Umbilical cord (tissue), 2 donors: Measurements from ENCODE around the gene PFAS. TPM values are rescaled to one million over a fixed set of nuclear protein-coding genes. Genes with fewer than 3 reads are reported as not detected.

Experiments
- DNase-seq: peaks from one replicate; pipeline ENCODE4 v3.0.0-alpha.2; 2015; ENCODE audit warnings: low spot score
- total RNA-seq: library from RNA; depleted of rRNA; stranded (reverse); fragments of >200 nt; gene quantifications from one replicate; pipeline ENCODE4 v1.2.3, GENCODE V29; 2014; ENCODE audit warnings: low replicate concordance; ENCODE audit not compliant: insufficient read depth

PFAS gene
- total RNA-seq, 1 donor from 2014 or later = 6.0 TPM

DNA sequence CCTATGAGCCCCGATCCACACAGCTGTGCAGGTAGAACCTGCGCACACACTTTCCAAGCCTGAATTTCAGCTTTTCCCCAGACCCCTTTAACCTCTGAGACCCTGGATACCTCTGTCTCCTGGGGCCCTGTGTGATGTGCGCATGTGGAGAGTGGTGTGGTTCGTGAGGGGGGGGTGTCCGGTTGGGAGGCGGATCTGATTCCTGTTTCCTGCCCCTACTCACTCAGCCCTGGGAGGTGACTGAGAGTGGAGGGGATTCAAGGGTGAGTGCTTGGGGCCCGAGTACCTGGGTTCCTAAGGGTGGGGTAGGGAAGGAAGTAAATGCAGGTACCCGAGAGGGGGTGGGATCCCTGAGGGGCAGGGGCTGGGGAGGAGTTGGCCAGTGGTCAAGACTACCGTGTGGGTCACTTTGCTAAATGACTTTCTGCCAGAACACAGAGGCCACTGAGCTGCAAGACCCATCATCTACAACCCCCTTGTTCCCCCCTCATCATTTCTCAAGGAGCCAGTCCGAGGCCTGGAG lies 61.6 kb downstream of the PFAS start:
- DNase-seq = no peak

- no peak for DNase-seq
Measured at GRCh38 chr17:8311131-8311790, 62.2 kb downstream of the PFAS start.

DNA sequence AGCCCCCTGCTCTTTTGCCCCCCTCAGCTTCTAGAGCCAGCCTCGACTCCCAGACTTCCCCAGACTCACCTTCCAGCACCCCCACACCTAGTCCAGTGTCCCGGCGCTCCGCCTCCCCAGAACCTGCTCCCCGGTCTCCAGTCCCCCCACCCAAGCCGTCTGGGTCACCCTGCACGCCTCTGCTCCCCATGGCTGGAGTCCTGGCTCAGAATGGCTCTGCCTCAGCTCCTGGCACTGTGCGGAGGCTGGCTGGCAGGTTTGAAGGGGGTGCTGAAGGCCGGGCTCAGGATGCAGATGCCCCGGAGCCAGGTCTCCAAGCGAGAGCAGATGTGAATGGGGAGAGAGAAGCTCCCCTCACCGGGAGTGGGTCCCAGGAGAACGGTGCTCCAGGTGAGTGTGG lies 63.2 kb downstream of the PFAS start:
- DNase-seq = no peak

GRCh38 chr17:8312726-8313600 lies 63.9 kb downstream of the PFAS start:
- DNase-seq = no peak

DNA sequence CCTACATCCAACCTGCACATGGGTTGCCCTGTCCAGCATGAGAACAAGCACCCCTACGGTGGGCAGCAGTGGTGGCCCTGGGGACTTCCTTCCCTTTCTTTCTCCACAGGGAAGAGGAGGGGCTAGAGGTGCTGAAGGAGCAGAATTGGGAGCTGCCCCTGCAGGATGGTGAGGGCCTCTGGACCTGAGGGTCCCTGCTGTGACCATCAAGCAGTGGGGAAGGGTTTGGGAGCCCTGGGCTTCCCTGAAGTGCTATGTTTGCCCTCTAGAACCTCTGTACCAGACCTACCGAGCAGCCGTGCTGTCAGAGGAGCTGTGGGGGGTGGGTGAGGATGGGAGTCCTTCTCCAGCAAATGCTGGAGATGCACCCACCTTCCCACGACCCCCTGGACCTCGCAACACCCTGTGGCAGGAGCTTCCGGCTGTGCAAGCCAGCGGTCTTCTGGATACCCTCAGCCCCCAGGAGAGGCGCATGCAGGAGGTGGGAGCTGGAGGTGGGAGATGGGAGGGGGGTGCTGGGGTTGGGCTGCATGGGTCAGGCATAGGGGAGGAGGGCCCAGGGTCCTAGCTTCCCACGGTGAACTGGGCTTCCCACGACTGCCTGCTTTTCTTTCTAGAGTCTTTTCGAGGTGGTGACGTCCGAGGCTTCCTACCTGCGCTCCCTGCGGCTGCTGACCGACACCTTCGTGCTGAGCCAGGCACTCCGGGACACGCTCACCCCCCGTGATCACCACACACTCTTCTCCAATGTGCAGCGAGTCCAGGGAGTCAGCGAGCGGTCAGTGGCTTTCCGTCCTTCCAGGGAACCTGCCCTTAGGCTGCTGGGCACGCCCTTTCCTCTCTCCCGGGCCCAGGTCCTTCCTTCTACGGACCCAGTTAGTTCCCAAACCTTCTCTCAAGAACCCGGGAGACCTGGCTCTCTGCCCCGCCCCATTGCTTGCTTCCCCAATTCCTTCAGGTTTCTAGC lies 66.0 kb downstream of the PFAS start:
- no peak for DNase-seq

DNA sequence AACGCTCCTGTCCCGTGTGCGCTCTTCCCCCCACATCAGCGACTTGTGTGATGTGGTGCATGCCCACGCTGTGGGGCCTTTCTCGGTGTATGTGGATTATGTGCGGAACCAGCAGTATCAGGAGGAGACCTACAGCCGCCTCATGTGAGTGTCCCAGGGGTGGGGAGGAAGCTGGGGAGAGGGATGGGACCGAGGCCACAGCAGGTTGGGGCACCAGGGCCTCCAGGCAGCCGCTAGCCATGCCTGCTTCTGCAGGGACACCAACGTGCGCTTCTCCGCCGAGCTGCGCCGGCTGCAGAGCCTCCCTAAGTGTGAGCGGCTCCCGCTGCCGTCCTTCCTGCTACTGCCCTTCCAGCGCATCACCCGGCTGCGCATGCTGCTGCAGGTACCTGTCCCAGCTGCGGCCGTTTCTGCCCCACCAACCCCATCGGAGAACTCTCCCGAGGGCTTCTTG lies 66.7 kb downstream of the PFAS start:
- no peak for DNase-seq

DNA sequence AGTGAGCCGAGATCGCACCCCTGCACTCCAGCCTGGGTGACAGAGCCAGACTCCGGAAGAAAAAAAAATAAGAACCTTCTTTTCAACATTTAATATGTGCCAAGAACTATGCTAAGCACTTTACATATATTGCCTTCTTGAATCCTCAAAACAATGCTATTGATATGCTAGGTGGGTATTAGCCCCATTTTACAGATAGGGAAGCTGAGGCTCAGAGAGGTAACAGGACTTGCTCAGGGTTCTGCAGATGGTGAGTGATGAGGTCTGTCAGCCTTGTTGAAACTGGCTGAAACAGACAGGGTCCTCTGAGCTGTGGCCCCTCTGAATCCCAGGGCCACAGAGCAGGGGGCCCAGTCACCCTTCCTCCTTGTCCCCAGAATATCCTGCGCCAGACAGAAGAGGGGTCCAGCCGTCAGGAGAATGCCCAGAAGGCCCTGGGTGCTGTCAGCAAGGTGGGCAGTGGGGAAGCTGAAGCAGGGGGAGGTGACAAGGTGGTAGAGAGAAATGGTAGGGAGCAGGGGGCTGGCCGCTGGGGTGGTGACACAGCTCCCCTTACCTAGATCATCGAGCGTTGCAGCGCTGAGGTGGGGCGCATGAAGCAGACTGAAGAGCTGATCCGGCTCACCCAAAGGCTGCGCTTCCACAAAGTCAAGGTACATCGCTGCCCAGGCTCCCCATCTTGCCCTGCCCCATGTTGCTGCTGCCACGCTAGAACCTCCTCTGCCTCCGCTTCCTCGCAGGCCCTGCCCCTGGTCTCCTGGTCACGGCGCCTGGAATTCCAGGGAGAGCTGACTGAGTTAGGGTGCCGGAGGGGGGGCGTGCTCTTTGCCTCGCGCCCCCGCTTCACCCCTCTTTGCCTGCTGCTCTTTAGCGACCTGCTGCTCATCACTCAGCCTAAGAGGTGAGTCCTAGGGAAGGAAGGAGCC lies 69.2 kb downstream of the PFAS start:
- no peak for DNase-seq

Other genes starting within 250 kb of the PFAS start
- gene GUCY2D, start 246.7 kb upstream of the PFAS start, total RNA-seq = 0.72 TPM
- gene ALOX15B, start 210.2 kb upstream of the PFAS start, total RNA-seq = not detected
- gene ALOX12B, start 161.6 kb upstream of the PFAS start, total RNA-seq = not detected
- gene ALOXE3, start 130.8 kb upstream of the PFAS start, total RNA-seq = not detected
- not detected for gene HES7, start 125.2 kb upstream of the PFAS start, total RNA-seq
- gene PER1, start 96.9 kb upstream of the PFAS start, total RNA-seq = 26.7 TPM
- 2.6 TPM for gene VAMP2, start 86.3 kb upstream of the PFAS start, total RNA-seq
- 30.6 TPM for gene TMEM107, start 72.9 kb upstream of the PFAS start, total RNA-seq
- gene BORCS6, start 59.1 kb upstream of the PFAS start, total RNA-seq = 4.3 TPM
- 6.7 TPM for gene AURKB, start 38.7 kb upstream of the PFAS start, total RNA-seq
- gene CTC1, start 1.2 kb upstream of the PFAS start, total RNA-seq = 7.9 TPM
- 8.4 TPM for gene RANGRF, start 39.4 kb downstream of the PFAS start, total RNA-seq
- gene SLC25A35, start 46.1 kb downstream of the PFAS start, total RNA-seq = 0.24 TPM
- gene ARHGEF15, start 61.0 kb downstream of the PFAS start, total RNA-seq = 4.6 TPM
- not detected for gene ODF4, start 90.6 kb downstream of the PFAS start, total RNA-seq
- 3,035 TPM for gene RPL26, start 133.9 kb downstream of the PFAS start, total RNA-seq
- not detected for gene RNF222, start 148.5 kb downstream of the PFAS start, total RNA-seq
- 87.6 TPM for gene NDEL1, start 186.6 kb downstream of the PFAS start, total RNA-seq